Inflammatory macrophage treated with lipopolysaccharide for 4 hours (primary cell): ENCODE measurements around the gene NEDD4L.
"Not testable (repeated sequence)": the region's sequence is repeated elsewhere in the genome, so short reads cannot be mapped to it uniquely, and the experiment has no call there.

Experiments
- DNase-seq: peaks from one replicate; pipeline ENCODE4 v3.0.0-alpha.2; 2020

Gene NEDD4L

GRCh38 chr18:58408665-58409064 is 364.6 kb downstream of the NEDD4L start:
- DNase-seq = no peak

DNA sequence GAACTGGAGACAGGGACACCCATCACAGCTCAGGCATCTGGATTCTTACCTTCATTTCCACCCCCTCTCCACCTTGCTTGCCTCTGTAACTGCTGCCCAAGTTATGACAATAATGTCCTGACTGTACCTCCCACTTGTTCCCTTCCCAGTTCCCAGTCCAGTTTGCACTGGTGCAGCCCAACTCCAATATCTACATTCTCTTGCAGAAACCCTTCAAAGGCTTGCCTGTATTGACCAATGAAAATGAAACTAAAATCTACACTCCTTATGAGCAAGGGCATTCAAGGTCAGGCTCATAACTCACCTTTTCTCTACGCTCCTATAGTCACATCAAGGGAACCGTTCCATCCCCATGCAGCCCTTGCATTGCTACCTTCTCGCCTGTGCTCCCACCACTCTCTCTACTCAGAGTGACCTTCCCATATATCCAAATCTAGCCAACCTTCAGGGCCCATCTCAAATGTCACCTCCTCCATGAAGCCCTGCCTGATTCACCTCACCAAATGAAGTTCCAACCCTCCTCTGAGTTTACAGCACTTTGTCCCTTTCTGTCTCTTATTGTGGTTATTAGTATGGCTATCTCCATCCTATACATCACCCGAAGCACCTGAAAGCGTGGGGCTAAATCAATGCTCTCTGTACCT is 365.9 kb downstream of the NEDD4L start:
- DNase-seq = no peak

DNA sequence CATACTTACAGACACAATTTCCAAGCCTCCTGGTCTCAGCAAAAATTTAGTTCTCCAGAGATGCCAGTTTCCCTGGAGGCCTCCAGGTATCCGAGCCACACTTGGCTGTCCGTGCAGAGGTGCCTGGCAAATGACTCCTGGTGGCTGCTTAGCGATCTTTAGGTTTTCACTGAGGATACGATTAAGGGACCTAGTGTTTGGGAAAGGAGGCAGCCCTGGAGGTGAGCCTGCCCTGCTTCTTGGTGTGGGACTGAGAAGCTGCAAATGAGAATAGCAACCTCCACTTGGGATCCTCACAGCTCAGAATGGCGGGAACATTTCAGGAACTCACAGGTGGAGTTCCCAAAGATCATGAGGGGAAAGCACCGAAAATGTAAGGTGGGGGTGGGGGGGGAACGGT is 367.3 kb downstream of the NEDD4L start:
- DNase-seq = no peak

GRCh38 chr18:58412844-58413666 is 369.0 kb downstream of the NEDD4L start:
- DNase-seq = no peak

DNA sequence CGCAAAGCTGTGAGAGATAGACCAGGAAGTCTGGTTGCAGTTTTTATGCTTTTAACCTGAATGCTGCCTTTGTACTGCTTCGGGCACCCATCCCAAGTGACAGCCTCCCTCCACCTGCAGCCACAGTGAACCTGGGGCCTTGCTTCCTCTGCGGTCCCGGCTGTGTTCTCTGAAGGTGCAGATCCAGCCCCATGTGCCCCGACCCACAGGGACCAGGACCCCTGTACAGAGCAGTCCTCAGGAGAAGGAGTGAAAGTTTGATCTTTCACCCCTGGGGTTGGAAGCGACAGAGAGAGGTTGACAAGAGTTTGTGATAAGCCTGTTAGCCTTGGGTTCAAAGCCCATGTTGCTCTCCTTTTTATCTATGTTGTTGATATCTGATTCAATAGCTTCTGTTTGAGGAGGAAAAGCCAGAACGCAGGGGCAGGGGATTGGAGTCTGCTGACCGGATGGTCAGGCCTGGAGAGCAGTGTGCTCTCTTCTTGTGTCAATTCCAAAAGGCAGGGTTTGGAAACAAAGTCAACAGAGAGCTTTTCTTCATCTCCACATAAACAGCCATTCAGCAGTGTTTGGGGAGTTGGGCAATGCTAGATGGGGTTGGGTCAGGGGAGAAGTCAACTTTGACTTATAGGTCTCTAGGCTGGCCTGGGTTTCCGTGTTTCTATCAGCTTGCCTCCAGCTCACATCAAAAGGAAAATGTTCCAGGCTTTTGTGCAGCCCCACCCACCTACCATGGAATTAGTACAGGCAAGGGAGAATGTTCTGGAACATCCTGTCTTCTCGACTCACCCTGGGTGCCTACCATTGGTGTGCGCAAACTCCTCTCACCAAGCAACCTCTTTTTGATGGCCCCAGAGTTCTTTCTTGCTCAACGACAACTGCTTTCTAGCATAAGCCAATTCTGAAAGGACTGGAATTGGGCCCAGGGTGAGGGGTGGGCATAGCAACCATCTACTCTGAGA is 369.9 kb downstream of the NEDD4L start:
- DNase-seq = no peak

- DNase-seq = no peak
These were observed 372.1 kb downstream of the NEDD4L start for GRCh38 chr18:58416014-58416703.

DNA sequence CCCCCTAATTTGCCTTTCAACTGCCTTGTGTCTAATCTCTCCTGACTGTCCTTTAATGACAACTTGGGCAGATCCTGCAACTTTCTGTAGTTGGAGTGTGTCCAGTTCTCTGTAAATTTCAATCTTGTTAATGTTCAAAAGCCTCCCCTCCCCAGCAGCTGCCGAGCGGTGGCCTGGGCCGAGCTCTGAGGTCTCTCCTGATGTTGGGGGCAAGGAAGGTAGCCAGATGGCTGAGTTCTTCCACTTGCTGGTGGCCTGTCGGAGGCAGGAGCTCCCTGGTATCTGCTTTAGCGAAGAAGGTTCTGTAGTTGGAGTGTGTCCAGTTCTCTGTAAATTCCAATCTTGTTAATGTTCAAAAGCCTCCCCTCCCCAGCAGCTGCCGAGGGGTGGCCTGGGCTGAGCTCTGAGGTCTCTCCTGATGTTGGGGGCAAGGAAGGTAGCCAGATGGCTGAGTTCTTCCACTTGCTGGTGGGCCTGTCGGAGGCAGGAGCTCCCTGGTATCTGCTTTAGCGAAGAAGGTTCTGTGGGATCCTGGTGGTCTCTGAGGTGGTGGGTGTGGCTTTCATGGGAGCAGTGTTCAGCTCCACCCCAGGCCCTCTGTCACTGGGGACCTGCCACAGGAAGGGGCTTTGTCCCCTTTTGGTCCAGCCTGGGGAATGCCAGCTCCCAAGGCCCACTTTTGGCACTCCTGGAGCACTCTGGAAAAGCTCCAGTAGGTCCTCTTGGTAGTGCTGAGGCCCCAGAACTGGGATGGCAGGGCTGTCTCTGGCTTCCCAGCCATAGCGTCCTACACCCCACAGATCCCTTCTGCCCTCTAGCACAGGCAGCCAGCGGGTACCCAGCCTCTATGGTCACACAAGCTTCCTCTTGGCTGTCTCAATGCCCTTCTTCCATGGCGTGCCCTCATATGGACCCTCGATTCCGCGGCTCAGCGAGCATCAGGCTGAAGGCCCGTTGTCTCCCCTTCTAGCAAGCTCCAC is 373.0 kb downstream of the NEDD4L start:
- no peak for DNase-seq

DNA sequence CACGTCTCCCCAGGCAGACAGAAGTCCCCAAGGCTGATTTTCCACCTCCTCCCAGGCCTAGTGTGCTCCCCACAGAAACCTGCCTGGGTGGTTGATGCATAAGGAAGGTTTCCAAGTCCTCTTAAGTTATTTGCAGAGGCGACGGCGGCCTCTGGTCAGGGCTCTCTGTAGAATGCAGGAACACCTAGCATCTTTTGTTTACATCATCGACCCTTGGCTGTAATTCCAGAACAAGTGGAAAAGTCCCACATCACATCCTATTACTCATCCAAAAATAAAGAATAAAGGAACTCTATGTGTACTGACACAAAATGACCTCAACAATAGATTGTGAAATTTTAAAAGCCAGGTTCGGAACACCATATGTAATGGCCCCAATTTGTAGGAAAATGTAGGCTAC is 373.7 kb downstream of the NEDD4L start:
- no peak for DNase-seq

- DNase-seq = no peak
These were observed 374.3 kb downstream of the NEDD4L start for GRCh38 chr18:58418361-58418760.

DNA sequence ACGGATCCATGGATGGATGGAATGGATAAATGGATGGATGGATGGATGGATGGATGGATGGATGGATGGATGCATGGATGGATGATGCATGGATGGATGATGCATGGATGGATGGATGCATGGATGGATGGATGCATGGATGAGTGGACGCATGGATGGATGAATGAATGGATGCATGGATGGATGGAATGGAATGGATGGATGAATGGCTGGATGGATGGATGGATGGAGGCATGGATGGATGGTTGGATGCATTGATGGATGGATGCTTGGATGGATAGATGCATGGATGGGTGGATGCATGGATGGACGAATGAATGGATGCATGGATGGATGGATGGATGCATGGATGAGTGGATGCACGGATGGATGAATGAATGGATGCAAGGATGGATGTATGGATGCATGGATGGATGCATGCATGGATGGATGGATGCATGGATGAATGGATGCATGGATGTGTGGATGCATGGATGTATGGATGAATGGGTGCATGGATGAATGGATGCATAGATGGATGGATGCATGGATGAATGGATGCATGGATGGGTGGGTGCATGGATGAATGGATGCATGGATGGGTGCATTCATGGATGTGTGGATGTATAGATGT is 375.7 kb downstream of the NEDD4L start:
- no peak for DNase-seq

GRCh38 chr18:58426611-58427010 is 382.6 kb downstream of the NEDD4L start:
- DNase-seq = no peak

DNA sequence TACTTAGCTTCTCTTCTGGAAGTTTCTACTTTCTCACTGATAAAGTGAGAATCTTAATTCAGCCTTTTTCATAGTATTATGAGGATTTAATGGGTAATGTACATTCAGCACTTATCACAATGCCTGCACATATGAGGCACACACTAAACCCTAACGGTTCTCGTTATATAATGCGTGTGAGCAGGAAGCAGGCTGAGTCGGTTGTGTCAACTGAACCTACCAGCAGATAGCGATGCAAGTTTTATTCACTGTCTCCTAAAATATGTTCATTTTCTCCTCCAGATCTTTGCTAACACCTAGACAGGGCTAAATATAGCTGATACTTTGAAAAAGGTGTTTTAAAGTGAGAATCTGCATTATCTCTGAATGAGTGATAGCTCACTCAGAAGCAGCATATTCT is 383.3 kb downstream of the NEDD4L start:
- DNase-seq = no peak

GRCh38 chr18:58429442-58429841 is 385.4 kb downstream of the NEDD4L start:
- no peak for DNase-seq

- DNase-seq = no peak
These were observed 387.2 kb downstream of the NEDD4L start for GRCh38 chr18:58431215-58431614.

DNA sequence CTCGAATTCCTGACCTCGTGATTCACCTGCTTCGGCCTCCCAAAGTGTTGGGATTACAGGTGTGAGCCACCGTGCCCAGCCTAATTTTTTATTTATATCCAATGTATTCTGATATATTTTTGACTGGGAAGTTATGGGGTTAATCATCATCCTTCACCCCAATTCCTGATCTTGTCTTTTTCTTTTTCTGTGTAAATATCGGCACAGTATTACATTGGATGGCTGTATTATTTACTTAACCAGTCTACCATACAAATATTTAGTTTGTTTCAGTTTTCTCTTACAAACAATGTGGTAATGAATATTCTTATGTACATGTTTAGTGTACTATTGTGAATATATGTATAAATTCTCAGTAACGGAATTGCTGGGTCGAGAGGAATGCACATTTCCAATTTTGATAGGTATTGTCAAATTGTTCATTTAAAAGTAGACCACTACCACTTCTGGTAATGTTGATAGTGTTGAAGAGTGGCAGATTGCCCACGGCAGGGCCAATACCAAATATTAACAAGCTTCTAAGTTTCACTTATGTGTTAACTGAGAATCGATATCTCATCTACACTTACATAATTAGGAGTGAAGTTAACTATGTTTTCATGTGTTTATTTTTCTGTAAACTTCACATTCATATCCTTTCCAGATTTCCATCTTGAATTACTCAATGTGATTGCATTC is 388.2 kb downstream of the NEDD4L start:
- DNase-seq = no peak

- not testable (repeated sequence) for DNase-seq
These were observed 391.4 kb downstream of the NEDD4L start for GRCh38 chr18:58435221-58436005.

DNA sequence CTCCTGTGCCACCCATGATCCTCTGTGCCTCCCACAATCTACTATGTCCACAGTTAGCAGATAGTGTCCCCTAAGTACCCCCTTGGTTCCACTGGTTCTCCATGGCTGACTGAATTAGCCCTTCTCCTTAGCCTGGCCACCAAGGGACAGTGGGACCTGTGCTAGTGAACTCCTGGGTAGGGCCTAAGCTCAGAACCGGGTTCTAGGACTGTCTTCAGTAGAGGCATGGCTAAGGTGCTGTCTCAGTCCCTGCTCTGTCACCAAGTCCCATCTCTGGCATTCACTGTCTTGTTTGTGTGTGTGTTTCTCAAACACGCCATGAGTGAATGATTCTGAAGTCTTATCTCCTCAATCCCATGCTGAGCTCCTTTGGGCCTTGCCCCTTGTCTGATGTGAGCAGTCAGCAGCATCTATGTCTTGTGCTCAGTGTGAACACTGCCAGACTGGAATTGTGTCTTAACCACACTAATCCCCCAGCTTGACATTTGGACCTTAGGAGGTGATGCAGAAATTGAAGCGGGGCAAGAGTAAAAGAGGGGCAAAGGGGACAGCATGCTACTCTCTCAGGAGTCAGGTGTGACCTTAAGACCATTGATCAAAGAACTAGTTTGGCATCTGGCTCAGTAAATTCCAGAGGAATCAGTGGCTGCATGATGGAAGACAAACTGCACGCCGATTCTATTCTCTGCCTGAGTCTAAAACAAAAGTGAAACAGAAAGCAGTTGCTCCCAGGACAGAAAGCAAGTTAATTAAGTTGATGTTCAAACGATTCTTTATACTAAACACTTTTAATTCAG is 394.3 kb downstream of the NEDD4L start:
- DNase-seq = peak; percentile 14

DNA sequence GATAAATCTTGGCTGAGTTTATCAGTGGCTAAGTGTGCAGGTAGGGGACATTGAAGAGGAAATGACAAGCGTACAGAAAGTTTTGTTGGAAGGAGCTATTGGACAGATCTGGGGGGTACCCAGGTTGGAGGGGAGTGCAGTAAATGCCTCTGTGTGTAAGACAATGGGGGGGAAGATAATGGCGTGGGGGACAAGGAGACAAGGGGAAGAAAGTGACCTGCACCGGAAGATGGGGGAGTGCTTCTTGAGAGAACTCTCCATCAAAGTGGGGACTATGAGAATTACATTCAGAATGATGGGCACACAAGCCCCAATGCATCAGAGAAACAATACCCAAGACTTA is 394.9 kb downstream of the NEDD4L start:
- no peak for DNase-seq

- no peak for DNase-seq
These were observed 399.6 kb downstream of the NEDD4L start for GRCh38 chr18:58443671-58444070.
